ENCODE data around the gene TRAM2. TPM values are rescaled to one million over a fixed set of nuclear protein-coding genes. Genes with fewer than 3 reads are reported as not detected.

TRAM2 gene
- total and polyA plus RNA-seq, 7 donors = 2.1 to 5.7 (median 4.3) TPM

DNA sequence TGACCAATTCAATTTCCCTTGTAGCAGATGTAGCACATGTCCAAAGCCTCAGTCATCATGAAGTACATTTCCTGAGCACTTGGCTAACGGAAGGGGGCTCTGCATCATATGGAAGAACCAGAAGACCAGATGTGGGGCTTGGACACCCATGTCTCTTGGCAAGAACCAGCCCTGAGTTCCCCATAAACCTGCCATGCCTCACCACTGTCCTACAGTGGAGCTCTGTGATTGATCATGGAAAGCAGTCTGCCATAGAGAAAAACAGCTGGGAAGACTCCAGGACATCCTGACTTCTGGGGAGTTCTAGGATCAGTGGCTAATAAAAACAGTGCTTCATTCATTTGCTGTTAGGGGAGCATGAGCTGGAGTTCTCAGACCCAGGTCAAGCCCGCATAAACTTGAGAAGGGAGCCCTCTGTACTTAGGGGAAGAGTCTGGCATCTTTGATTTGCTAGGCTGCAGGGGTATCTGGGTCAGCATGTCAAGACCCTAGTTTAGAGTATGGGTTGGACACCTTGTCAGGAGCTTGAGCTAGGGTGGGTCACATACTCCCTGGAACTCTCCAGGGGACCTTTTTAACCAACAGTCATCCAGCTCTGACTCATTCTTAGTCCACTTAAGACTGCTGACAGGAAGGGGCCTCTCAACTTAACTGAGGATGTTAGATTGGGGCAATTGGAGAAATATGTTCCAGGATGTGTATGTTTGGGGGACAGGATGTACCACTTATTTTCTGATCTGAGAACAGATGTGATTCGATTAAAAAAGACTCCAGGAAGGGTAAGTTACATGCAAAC, 26.3 kb upstream of the TRAM2 start:
- intact Hi-C loops (cut with DNase I) = no loop called here
- TF ChIP-seq, protein P1, sequence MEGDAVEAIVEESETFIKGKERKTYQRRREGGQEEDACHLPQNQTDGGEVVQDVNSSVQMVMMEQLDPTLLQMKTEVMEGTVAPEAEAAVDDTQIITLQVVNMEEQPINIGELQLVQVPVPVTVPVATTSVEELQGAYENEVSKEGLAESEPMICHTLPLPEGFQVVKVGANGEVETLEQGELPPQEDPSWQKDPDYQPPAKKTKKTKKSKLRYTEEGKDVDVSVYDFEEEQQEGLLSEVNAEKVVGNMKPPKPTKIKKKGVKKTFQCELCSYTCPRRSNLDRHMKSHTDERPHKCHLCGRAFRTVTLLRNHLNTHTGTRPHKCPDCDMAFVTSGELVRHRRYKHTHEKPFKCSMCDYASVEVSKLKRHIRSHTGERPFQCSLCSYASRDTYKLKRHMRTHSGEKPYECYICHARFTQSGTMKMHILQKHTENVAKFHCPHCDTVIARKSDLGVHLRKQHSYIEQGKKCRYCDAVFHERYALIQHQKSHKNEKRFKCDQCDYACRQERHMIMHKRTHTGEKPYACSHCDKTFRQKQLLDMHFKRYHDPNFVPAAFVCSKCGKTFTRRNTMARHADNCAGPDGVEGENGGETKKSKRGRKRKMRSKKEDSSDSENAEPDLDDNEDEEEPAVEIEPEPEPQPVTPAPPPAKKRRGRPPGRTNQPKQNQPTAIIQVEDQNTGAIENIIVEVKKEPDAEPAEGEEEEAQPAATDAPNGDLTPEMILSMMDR (IDR thresholded peaks at IDR 0.05) = no peak
- WGBS, 3 donors = 74 to 76% (median 76%) methylated on average over 3 of the region's 3 CpGs
- Histone ChIP-seq H3K27ac (no peak overlapping the region), H3K36me3 (ENCODE audit: insufficient read depth in 1 of 2, low read depth in 1 of 2) (no peaks in the 10 kb centered on the region), H3K27me3 (ENCODE audit: insufficient read depth in 3 of 3, low read length in 2 of 3) (no peaks in the 10 kb centered on the region), H3K9me3 (no peaks in the 10 kb centered on the region), H3K4me1 (no peaks in the 10 kb centered on the region), H3K4me3 (no peak overlapping the region)
- DNase-seq (no peak), ATAC-seq (no peak)

DNA sequence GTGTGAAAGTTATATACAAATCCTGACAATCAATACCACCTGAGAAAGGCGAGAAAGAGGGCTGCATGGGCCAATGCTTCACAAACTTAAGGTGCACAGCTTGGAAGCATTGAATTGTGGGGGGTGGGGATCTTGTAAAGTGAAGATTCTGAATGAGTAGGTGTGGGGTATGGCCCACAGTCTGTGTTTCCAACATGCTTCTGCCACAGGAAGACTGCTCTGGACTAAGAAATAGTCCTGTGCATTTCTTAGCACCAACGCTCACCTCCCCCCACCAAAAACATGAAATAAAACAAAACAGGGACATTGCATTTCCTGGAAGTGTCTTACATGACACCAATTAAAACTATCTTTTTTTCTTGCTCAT, 21.9 kb upstream of the TRAM2 start:
- H3K27ac ChIP-seq = no peak overlapping the region
- TF ChIP-seq, protein P1 (IDR thresholded peaks at IDR 0.05) = no peak
- no peaks in the 10 kb centered on the region for H3K27me3 ChIP-seq (ENCODE audit: insufficient read depth in 3 of 3, low read length in 2 of 3)
- WGBS, 3 donors = 84 to 95% (median 88%) methylated on average over 2 of the region's 2 CpGs
- intact Hi-C loops (cut with DNase I) = loop anchor here (1.0 to 10.0 kb wide), 5 partner anchors 63 to 314 kb away; partner anchors contain the start of gene MCM3 (in 1 of the 2)
- H3K9me3 ChIP-seq = no peaks in the 10 kb centered on the region
- peaks cover 9% of the 10 kb centered on the region for H3K4me1 ChIP-seq
- no peak for DNase-seq
- no peak overlapping the region for H3K4me3 ChIP-seq
- no peaks in the 10 kb centered on the region for H3K36me3 ChIP-seq (ENCODE audit: insufficient read depth in 1 of 2, low read depth in 1 of 2)
- no peak for ATAC-seq

DNA sequence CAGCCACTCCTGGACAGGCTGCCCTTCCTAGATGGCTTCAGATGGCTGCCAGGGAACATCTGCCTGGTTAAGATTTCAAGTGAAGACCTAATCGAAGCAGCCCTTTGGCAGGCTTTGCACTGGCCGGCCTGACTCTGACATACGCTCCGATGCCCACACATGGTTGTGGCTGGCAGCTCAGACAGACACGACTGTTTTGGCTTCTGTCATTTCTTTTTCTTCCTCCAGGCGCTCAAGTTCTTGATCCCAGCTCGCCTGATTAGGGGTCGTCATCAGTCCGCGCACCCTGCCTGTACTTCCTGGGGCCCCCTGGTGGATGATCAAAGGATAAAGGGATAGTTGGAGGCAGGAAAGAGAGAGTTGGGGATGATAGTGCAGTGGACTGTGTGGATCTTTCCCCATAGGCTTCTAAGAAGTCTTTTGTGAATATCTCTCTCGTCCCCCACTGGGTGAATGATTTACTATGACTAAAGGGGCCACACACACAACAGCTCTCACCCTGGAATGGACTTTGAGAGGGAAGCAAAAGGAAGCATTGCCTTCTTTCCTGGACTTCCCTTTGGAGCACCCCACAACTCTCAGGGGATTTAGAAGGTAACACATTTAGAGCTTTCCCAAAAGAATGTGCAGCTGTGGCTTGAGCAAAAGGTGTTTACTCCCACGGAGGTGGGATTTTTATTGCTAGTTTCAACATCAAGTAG, 21.4 kb upstream of the TRAM2 start:
- 8 to 14% (median 11%) methylated on average over 12 of the region's 12 CpGs for WGBS, 3 donors
- Histone ChIP-seq H3K36me3 (ENCODE audit: insufficient read depth in 1 of 2, low read depth in 1 of 2) (no peaks in the 10 kb centered on the region), H3K9me3 (no peaks in the 10 kb centered on the region), H3K27ac (no peak overlapping the region), H3K27me3 (ENCODE audit: insufficient read depth in 3 of 3, low read length in 2 of 3) (no peaks in the 10 kb centered on the region), H3K4me1 (peaks cover 9% of the 10 kb centered on the region), H3K4me3 (peak overlapping the region; percentile 51)
- ATAC-seq (peak; percentile 77 to 92 (median 82)), DNase-seq (peak; percentile 62 to 75)
- TF ChIP-seq, protein P1 (IDR thresholded peaks at IDR 0.05) = peak; percentile 66
- intact Hi-C loops (cut with DNase I) = loop anchor here (1.0 to 10.0 kb wide), 5 partner anchors 64 to 313 kb away; partner anchors contain the start of gene MCM3 (in 1 of the 2)

DNA sequence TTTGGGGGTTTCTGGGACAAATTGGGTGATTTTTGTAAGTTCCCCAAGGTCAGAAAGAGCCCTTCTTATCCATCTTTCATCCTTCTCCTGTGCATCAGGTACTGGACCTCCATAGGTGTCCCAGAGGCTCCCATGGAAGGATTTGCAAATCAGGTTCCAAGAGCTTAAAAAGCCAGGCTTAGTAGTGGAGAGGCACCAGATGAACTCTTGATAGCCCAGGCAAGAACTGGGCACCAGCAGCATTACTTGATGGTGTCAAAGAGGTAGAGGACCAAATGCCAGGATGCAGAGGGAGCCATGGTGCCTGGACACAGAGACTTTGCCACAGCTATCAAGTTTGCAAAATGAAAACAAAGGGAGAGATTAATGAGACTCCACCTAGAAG, 20.9 kb upstream of the TRAM2 start:
- H3K4me1 ChIP-seq = peaks cover 9% of the 10 kb centered on the region
- no peak for DNase-seq
- H3K27ac ChIP-seq = no peak overlapping the region
- H3K9me3 ChIP-seq = no peaks in the 10 kb centered on the region
- ATAC-seq = no peak
- TF ChIP-seq, protein P1 (IDR thresholded peaks at IDR 0.05) = no peak
- H3K27me3 ChIP-seq (ENCODE audit: insufficient read depth in 3 of 3, low read length in 2 of 3) = no peaks in the 10 kb centered on the region
- H3K4me3 ChIP-seq = peak overlapping the region; percentile 51
- intact Hi-C loops (cut with DNase I) = loop anchor here (1.0 to 10.0 kb wide), 5 partner anchors 65 to 313 kb away; partner anchors contain the start of gene MCM3 (in 1 of the 2)
- H3K36me3 ChIP-seq (ENCODE audit: insufficient read depth in 1 of 2, low read depth in 1 of 2) = no peaks in the 10 kb centered on the region
